HG03039 (cell line): ENCODE data around the gene SPEM2.
"Not testable (repeated sequence)": the region's sequence is repeated elsewhere in the genome, so short reads cannot be mapped to it uniquely, and the experiment has no call there.

Experiments
- ATAC-seq: cut with Tn5 transposase; IDR thresholded peaks from one replicate; pipeline ENCODE4 v1.9.1; 2021; ENCODE audit warnings: mild to moderate bottlenecking, moderate library complexity; ENCODE audit not compliant: unreplicated experiment

SPEM2 gene

DNA sequence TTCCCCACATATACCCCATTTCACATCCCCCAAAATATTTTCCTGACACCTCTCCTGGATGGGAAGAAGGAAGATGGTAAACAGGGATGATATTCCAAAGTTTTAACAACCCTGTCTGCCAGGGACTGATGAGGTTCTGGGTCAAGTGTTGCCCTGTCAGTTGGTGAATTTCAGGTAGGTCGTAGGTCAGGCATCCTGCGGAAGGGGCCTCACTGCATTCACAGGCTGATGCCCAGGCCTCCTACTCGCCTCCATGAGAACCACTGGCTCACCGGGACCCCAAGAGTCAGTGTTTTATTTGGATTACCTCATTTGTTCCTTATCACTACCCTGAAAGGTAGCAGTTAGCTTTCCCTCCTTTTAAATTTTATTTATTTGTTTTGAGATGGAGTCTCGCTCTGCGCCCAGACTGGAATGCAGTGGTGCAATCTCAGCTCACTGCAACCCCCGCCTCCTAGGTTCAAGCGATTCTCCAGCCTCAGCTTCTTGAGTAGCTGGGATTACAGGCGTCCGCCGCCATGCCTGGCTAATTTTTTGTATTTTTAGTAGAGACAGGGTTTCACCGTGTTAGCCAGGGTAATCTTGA, 43.5 kb downstream of the SPEM2 start:
- ATAC-seq: no peak

DNA sequence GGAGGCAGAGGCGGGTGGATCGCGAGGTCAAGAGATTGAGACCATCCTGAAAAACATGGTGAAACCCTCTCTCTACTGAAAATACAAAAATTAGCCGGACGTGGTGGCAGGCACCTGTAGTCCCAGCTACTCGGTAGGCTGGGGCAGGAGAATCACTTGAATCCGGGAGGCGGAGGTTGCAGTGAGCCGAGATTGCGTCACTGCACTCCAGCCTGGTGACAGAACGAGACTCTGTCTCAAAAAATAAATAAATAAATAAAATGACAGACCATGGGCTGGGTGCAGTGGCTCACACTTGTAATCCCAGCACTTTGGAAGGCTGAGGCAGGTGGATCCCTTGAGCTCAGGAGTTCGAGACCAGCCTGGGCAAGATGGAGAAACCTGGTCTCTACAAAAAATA, 44.4 kb downstream of the SPEM2 start:
- not testable (repeated sequence) for ATAC-seq

DNA sequence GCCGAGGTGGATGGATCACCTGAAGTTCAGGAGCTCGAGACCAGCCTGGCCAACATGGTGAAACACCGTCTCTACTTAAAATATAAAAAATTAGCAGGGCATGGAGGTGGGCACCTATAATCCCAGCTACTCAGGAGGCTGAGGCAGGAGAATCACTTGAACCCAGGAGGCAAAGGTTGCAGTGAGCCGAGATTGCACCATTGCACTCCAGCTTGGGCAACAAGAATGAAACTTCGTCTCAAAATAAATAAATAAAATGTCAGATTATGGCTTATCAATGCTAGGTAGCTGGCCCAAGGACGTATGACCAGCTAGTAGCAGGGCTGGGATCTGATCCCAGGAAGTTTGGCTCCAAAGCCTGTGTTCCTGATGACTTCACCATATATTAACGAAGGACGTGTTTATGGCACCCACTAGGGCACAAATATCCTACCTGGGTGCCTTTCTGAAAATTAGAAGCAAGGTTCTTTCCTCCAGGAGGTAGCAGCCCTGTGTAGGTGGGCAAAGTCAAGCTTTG, 45.1 kb downstream of the SPEM2 start:
- not testable (repeated sequence) for ATAC-seq

DNA sequence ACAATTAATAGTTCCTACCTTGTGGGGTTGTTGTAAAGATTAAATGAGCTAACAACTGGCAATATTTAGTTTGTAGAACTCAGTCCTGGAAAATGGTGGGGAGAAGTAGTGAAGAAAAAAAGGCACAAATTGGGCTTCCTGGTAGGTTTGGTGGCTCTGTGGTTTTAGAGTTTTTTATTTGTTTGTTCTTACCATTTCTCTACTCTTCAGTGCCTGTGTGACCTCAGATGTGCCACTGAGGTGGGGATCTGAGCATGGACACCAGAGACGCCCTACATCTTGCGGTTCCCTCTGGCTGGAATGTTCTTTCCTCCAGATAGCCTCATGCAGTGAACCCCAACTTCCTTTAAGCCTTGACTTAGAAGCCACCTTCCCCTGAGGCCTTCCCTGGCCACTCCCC, 46.3 kb downstream of the SPEM2 start:
- ATAC-seq: no peak

DNA sequence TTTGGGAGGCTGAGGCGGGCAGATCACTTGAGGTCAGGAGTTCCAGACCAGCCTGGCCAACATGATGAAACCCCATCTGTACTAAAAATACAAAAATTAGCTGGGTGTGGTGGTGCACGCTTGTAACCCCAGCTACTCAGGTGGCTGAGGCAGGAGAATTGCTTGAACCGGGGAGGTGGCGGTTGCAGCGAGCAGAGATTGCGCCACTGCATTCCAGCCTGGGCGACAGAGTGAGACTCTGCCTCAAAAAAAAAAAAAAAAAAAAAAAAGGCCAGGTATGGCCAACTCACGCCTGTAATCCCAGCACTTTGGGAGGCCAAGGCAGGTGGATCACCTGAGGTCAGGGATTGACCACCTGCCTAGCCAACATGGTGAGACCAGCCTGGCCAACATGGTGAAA, 49.4 kb downstream of the SPEM2 start:
- not testable (repeated sequence) for ATAC-seq

DNA sequence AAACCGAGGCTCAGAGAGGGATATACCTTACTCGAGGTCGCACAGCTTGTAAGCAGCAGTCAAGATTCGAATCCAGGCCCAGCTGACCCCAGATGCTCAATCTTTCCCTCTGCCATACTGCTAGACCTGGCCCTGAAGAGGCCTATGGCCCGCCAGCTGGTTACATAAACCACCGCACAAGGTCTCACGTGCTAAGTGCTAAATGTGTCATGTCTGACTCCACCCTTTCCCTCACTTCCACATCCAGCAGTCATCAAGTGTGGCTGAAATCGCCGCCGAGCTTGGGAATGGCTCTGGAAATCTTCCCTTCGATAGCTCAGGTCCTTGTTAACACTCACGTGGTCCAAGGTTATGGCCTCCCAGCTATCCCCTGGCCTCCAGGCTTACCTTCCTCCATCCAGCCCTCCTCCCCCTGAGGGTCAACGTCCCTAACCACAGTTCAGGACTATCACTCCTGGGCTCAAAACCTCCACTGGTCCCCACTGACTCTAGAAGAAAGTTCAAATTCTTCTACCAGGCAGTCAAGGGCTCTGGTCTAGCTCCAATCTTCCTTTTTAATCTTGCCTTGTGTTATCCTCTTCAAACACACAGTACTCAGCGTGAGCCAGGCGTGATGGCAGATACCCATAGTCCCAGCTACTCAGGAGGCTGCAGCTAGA, 50.5 kb downstream of the SPEM2 start:
- no peak for ATAC-seq

DNA sequence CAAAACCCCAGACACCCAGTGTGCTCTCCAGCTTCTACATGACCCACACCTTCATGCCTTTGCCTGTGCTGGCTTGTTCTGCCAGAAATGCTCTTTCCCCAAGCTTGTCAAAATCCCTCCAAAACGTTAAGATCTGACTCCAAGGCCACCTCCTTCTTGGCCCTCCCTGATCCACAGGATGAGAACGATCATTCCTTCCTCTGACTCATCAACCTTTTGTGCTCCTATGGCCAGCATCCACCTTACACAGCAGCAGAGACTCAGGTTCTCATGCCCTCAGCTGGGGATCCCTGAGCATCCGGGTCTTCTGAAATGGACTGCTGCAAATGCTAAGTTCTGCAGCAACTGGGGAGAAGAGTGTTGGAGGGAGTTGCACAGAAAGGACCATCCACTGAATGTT, 51.1 kb downstream of the SPEM2 start:
- no peak for ATAC-seq

DNA sequence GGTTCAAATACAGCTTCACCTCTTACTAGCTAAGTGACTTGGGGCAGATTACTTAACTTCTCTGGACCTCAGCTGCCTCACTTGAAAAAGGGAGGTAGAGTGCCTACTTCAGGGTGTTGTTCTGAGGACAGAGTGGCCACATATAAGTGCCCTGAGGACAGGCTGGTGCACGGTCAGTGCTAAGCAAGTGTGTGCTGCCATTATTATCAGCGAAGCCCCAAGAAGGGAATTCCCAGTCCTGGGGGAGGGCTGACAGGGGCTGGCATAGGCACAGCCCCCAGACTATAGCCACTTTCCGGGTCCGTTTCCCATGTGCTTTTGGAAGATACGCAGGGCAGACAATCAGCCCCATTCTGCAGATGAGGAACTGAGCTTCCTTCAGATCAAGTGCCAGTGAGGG, 51.5 kb downstream of the SPEM2 start:
- ATAC-seq: no peak
